Gastroesophageal sphincter (tissue), 3 donors: ENCODE data around the gene GADD45B.

ENCODE experiments used
- POLR2A ChIP-seq, 2 donors: fragments of 450-650 bp; IDR thresholded peaks; one replicate each; pipeline ENCODE4 v1.6.1; 2017; ENCODE audit warnings: antibody characterized with exemption in 2 of 2, mild to moderate bottlenecking in 2 of 2, moderate library complexity in 1 of 2
- POLR2AphosphoS5 ChIP-seq: sonication (generic); formaldehyde crosslinking; IDR thresholded peaks from one replicate; pipeline ENCODE4 v1.6.1; 2017; ENCODE audit warnings: antibody characterized with exemption
- TF ChIP-seq, protein P1 (sequence below), 4 experiments: fragments of 200-600 bp in 2 of 4; fragments of 450-650 bp in 2 of 4; sonication (generic) in 1 of 4; IDR thresholded peaks; one replicate each; pipeline ENCODE4 v1.5.1; 2017 to 2019; ENCODE audit warnings: antibody characterized with exemption in 4 of 4, mild to moderate bottlenecking in 2 of 4, moderate library complexity in 2 of 4

DNA sequence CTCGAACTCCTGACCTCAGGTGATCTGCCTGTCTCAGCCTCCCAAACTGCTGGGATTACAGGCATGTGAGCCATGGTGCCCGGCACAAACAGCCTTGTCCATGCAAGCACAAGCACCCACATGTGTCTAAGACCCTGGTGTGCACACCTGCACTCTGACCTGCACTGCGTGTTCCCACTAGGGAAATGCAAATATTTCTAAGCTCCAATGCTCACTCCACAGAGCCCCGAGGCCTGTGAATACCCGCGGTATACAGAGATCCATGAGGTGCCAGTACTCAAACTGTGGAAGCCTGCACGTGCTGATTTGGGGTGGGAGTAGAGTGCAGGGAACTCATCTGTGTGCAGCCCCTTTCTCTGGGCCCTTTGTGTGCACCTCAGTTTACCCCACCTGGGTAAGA lies 14.7 kb downstream of the GADD45B start:
- TF ChIP-seq POLR2A (IDR thresholded peaks at IDR 0.05) (no peak), POLR2AphosphoS5 (no peak)
- TF ChIP-seq, protein P1, sequence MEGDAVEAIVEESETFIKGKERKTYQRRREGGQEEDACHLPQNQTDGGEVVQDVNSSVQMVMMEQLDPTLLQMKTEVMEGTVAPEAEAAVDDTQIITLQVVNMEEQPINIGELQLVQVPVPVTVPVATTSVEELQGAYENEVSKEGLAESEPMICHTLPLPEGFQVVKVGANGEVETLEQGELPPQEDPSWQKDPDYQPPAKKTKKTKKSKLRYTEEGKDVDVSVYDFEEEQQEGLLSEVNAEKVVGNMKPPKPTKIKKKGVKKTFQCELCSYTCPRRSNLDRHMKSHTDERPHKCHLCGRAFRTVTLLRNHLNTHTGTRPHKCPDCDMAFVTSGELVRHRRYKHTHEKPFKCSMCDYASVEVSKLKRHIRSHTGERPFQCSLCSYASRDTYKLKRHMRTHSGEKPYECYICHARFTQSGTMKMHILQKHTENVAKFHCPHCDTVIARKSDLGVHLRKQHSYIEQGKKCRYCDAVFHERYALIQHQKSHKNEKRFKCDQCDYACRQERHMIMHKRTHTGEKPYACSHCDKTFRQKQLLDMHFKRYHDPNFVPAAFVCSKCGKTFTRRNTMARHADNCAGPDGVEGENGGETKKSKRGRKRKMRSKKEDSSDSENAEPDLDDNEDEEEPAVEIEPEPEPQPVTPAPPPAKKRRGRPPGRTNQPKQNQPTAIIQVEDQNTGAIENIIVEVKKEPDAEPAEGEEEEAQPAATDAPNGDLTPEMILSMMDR (IDR thresholded peaks at IDR 0.05), result no peak
